ENCODE measurements around the gene PRPS1.

DNA sequence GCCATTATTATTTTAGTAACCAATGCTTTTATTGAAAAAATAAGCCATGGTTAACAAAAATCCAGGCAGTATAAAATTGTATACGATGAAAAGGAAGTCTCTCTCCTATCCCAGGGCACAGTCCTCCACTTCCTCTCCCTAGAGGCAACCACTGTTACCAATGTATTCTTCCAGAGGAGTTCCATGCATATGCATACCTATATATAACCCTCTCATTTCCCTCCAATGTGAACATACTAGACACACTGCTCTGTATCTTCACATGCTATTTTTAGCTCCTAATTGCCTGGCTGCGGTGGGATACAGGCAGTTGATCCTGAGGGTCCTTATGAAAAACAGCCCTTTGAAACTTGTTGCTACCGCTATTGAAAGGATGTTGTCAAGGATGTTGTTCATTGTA lies 33.8 kb downstream of the PRPS1 start:
- no peak for TF ChIP-seq POLR2A (IDR thresholded peaks at IDR 0.05)
- TF ChIP-seq EP300 (IDR thresholded peaks at IDR 0.05) = no peak
- TF ChIP-seq, protein P1, sequence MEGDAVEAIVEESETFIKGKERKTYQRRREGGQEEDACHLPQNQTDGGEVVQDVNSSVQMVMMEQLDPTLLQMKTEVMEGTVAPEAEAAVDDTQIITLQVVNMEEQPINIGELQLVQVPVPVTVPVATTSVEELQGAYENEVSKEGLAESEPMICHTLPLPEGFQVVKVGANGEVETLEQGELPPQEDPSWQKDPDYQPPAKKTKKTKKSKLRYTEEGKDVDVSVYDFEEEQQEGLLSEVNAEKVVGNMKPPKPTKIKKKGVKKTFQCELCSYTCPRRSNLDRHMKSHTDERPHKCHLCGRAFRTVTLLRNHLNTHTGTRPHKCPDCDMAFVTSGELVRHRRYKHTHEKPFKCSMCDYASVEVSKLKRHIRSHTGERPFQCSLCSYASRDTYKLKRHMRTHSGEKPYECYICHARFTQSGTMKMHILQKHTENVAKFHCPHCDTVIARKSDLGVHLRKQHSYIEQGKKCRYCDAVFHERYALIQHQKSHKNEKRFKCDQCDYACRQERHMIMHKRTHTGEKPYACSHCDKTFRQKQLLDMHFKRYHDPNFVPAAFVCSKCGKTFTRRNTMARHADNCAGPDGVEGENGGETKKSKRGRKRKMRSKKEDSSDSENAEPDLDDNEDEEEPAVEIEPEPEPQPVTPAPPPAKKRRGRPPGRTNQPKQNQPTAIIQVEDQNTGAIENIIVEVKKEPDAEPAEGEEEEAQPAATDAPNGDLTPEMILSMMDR (IDR thresholded peaks at IDR 0.05) = no peak

Data from gastroesophageal sphincter (tissue), 3 donors.